ENCODE results near the gene PINK1. TPM values are rescaled to one million over a fixed set of nuclear protein-coding genes. Genes with fewer than 3 reads are reported as not detected.

The PINK1 gene
- total RNA-seq, 1 donor from 2014 or later, result 57.7 TPM

DNA sequence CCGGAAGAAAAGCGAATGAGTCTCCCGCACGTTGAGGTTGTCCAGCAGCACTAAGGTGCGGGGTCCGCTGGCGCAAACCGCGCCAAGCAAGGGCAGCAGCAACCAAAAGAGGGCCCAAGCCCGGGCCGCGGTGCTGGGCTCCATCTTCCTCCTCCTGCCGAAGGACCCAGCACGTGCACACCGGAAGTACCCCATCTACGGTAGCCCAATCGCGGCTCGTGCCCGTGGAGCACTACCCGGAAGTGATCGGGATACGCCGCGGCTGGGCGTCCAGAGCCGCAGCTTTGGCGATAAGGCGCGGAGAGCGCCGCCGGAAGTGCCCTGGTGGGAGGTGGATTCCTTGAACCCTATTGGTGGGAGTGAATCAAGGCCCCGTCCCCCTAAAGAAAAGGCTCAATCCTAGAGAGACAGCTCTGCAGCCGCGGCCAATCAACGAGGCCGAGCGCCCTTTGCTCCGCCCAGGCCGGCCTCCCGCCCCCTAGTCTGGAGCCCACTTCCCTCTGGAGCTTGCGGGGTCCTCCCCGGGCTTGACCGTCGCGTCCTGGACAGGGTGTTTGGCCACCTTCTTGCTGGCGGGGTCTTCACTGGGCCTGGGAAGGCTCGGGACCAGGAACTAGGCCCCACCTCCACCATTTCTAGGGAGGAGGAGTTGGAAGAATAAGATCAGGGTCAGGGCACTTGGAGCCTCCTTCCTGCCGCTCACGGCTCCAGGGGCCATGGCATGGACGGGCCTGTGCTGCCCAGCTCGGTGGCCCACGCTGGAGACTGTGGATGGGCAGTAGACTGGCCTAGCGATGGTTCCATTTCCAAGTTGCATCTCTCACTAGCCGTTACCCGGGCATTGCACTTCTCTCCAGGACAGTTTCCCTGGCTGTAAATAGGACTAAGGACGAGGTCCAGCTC, 28.2 kb downstream of the PINK1 start, which contains the start of gene DDOST:
Gene DDOST (minus strand): TSS at position 163 of the 903 bp plus-strand sequence. CDS start 19 bp downstream, at position 144.
- TF ChIP-seq, protein P1, sequence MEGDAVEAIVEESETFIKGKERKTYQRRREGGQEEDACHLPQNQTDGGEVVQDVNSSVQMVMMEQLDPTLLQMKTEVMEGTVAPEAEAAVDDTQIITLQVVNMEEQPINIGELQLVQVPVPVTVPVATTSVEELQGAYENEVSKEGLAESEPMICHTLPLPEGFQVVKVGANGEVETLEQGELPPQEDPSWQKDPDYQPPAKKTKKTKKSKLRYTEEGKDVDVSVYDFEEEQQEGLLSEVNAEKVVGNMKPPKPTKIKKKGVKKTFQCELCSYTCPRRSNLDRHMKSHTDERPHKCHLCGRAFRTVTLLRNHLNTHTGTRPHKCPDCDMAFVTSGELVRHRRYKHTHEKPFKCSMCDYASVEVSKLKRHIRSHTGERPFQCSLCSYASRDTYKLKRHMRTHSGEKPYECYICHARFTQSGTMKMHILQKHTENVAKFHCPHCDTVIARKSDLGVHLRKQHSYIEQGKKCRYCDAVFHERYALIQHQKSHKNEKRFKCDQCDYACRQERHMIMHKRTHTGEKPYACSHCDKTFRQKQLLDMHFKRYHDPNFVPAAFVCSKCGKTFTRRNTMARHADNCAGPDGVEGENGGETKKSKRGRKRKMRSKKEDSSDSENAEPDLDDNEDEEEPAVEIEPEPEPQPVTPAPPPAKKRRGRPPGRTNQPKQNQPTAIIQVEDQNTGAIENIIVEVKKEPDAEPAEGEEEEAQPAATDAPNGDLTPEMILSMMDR (IDR thresholded peaks at IDR 0.05; ENCODE audit: insufficient read depth, low read length, poor library complexity, severe bottlenecking), result peak; percentile 62
- H3K4me3 ChIP-seq (ENCODE audit: low read depth, low read length), result peak within 1 kb of the TSS; percentile 91
- H3K27me3 ChIP-seq (ENCODE audit: control insufficient read depth, insufficient read depth, low read length), result no peaks in the 10 kb centered on the region
- H3K36me3 ChIP-seq (ENCODE audit: control insufficient read depth, insufficient read depth, low read length), result no peaks in the 10 kb centered on the region
- peak; percentile 93 for DNase-seq (ENCODE audit: low read depth)

DNA sequence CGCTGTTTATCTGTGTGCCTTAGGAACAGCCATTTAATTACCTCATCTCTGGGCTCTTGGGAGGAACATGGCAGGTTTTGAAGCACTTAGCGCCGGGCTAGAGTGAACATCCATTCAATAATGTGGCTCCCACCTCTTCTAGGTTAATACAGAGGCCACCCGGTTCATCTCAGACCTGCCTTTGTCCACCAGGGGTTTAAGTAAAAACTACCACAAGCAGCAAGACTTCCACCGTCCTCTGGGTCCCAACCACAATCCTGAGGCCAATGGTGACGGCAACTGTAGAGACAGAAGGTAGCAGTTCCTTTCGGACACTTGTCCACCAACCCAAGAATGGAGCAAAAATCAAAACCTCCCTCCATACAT, 28.8 kb downstream of the PINK1 start:
- H3K36me3 ChIP-seq (ENCODE audit: control insufficient read depth, insufficient read depth, low read length), result no peaks in the 10 kb centered on the region
- TF ChIP-seq, protein P1 (IDR thresholded peaks at IDR 0.05; ENCODE audit: insufficient read depth, low read length, poor library complexity, severe bottlenecking), result no peak
- H3K27me3 ChIP-seq (ENCODE audit: control insufficient read depth, insufficient read depth, low read length), result no peaks in the 10 kb centered on the region
- H3K4me3 ChIP-seq (ENCODE audit: low read depth, low read length), result peak overlapping the region; percentile 91
- no peak for DNase-seq (ENCODE audit: low read depth)

DNA sequence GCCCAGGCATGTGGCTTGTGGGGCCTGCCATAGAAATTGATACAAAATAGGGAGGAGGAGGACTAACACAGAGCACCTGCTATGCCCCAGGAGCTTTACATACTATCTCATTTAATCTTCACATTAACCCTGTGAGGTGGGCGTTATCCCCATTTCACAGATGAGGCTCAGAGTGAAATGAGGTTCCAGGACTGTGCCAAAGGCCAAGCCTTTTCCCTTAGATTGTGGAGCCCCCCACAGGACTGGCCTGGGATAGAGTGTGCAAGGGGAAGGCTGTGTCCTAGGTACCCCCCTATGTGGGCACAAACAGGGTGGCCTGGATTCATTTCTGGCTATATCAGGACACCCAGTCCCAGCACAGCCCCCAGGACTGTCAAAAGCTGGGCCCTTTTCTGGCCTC, 30.1 kb downstream of the PINK1 start:
- H3K27me3 ChIP-seq (ENCODE audit: control insufficient read depth, insufficient read depth, low read length), result no peaks in the 10 kb centered on the region

DNA sequence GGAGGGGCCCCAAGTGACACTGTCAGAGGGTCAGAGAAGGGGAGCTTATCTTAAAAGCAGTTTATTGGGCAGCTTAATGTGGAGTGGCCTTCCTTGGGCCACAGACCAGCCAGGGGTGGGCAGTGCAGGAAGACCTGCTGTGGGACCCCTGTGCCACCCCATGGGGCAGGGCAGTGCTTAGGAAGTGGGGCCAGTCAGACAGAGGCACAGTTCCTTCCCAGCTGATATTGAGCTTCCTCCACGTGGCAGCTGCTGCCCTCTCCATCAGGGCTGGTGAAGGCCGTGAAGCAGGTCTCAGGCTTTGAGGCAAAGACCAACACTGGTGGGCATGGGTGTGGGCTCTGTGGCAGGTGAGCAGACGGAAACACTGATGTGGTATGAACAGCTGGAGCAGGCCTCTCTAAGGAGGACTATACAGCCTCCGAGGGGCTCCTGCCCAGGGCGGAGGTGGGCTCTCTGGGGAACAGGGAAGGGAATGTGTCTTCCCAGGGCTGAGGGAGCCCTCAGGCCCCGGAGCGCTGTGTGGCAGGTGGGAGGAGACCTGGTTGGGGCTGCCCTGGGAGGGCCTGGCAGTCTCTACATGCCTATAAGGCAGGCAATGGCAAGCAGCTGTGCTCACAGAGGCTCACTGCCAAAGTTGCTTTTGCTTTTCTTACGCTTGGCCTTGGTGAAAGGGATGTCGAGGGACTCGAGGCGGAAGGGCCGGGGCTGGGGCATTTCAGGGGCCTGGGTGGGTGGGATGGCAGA, 30.9 kb downstream of the PINK1 start:
- Histone ChIP-seq H3K4me3 (ENCODE audit: low read depth, low read length) (no peak overlapping the region), H3K27me3 (ENCODE audit: control insufficient read depth, insufficient read depth, low read length) (no peaks in the 10 kb centered on the region), H3K36me3 (ENCODE audit: control insufficient read depth, insufficient read depth, low read length) (no peaks in the 10 kb centered on the region)
- no peak for DNase-seq (ENCODE audit: low read depth)
- TF ChIP-seq, protein P1 (IDR thresholded peaks at IDR 0.05; ENCODE audit: insufficient read depth, low read length, poor library complexity, severe bottlenecking), result no peak

More for the DNA sequence above, 30.1 kb downstream of the PINK1 start:
- Histone ChIP-seq H3K4me3 (ENCODE audit: low read depth, low read length) (no peak overlapping the region), H3K36me3 (ENCODE audit: control insufficient read depth, insufficient read depth, low read length) (no peaks in the 10 kb centered on the region)
- TF ChIP-seq, protein P1 (IDR thresholded peaks at IDR 0.05; ENCODE audit: insufficient read depth, low read length, poor library complexity, severe bottlenecking), result peak; percentile 13
- DNase-seq (ENCODE audit: low read depth), result no peak

DNA sequence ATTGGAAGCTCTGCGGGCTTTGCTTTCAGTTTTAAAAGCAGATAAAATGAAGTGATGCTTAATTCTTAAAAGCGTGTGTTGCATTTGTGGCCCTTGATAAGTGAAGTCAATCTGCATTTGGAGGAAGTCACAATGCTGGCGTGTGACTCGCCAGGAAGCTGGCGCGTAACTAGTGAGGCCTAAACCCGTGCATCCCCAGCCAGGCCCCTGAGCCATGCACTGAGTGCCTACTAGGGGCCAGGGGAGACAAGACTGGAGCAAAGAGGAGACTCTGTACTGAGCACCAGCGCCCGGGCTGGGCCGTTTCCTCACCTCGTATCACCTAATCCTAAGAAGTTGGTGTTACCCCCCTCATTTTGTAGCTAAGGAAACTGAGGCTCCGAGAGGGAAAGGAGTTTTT, 32.5 kb downstream of the PINK1 start:
- Histone ChIP-seq H3K27me3 (ENCODE audit: control insufficient read depth, insufficient read depth, low read length) (no peaks in the 10 kb centered on the region), H3K36me3 (ENCODE audit: control insufficient read depth, insufficient read depth, low read length) (no peaks in the 10 kb centered on the region), H3K4me3 (ENCODE audit: low read depth, low read length) (no peak overlapping the region)
- TF ChIP-seq, protein P1 (IDR thresholded peaks at IDR 0.05; ENCODE audit: insufficient read depth, low read length, poor library complexity, severe bottlenecking), result no peak
- no peak for DNase-seq (ENCODE audit: low read depth)
